ENCODE measurements around the gene BMP7.
A peak's percentile ranks its signal among the peaks of the same experiment; 100 is the strongest.

Gene BMP7

DNA sequence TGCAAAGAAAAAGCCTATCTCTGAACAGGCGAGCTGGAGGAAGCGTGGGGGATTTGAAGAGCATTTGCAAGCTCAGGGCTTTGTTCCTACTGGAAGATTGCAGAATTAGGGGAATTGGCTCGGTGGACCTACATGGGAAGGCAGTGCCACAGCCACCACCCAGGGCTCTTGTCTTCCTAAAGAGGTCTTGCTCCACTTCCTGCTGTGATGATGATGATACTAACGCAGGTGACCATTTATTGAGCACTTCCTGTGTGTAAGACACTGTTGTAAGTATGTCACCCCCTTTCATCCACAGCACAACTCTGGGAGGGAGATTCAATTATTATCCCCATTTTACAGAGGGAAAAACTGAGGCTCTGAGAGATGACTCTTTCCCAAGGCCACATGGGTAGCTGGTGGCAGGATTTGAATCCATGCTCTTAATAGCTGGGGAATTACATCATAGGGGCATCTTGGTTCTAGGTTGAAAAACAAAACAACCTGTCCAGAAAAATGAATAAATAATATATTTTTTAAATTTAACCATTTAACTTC lies 41.2 kb downstream of the BMP7 start:
- DNase-seq: no peak

DNA sequence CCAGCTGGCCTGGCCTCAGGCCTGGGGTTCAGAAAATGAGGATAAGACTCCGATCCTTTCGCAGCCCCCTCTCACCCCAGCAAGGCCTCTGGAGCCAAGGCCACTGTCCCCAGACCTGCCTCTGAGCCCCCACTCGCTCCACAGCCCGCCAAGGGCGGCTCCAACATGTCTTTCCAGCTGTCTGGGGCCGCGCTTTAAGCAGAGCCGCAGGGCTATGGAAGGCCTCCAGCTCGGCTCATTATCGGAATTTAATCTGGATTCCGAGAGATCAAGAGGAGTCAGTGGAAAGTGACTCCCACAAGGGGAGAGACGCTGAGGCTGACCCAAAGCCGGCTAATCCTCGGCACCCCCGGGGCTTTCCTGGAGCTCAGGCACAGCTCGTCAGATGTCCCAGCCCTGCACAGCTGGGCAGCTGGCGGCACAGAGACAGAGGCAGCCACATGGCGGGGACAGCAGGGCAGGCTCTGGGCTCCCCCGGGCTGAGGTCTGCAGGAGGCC lies 41.8 kb downstream of the BMP7 start:
- DNase-seq: peak; percentile 41 to 80

DNA sequence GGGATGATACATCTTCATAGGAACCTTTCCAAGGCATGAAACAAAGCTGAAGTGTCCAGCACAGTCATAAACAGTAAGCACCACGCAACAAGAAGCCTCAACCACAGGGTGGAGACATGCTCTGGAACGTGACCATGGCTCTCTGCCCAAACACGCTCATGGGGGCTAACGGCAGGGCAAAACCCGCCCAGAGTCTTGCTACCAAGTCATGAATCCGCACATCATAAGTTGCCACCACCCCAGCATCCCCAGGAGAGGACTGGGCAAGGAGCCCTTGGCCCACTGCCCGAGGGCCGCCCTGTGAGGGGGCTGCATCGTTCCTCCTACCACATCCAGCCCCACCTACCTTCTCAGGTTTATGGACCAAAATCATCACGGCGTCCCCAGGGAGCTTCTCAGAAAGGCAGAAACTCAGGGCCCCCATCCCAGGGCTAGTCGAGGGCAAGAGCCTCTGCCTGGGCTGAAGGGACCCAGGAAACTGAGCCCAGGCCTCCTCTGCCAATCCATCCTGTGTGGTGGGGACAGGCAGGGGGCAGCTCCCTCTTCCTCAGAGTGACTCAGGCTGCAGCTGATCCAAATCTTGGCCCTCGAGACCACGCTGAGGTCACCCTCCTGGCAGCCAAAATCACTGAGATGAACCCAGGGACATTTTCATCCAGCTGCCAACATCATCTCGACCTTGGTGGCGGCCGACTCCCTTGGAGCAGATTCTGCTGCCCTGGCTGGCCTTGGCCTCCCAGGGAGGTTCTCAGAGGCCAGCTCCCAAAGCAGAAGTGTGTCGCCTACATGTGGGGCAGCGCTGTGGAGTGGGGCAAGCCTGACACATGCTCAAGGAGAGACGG lies 42.6 kb downstream of the BMP7 start:
- no peak for DNase-seq

DNA sequence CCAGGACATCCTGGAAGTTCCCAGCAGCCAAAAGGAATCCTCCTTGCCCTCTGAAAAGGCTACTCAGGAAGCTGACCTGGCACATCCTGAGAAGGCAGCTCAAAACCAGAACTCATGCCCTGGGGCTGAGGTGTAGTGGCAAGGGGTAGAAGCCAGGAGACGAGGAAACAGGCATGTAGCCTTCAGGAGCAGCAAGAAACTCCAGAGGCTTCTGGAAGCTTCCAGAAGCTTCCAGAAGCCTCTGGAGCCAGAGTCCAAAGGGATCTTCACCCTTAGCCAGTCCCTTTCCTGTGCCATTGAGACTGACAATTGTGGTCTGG lies 43.9 kb downstream of the BMP7 start:
- DNase-seq: no peak

DNA sequence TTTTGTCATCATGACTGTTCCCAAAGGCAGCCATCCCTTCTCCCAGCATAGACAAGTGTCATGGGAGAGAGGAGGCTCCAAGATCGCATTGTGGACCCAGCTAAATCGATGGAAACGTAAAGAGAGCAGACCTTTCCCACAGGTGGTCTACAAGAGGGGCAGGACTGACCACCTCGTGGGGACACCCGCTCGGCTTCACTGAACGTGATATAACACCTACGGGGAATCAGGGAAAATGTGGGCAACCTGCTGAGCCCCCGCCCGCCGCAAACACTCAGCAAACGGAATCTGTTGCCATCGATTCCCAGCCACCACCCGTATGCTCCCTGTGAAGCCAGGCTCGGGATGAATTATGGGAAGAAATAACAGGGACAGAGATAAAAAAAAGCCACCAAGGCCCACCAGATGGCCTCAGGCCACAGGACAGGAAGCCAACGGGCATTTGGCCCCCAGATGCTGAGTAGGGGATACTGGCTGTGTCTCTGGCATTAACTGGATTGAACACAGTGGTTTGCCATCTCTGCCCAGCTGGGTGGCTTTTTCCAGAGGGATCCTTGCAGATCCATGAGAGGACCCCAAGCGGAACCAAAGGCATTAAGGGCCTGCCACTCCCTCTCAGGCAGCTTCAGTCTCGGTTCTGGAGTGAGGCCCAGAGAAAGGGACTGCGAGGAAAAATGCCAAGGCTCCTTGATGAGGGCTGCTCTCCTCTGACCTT lies 44.4 kb downstream of the BMP7 start:
- no peak for DNase-seq

DNA sequence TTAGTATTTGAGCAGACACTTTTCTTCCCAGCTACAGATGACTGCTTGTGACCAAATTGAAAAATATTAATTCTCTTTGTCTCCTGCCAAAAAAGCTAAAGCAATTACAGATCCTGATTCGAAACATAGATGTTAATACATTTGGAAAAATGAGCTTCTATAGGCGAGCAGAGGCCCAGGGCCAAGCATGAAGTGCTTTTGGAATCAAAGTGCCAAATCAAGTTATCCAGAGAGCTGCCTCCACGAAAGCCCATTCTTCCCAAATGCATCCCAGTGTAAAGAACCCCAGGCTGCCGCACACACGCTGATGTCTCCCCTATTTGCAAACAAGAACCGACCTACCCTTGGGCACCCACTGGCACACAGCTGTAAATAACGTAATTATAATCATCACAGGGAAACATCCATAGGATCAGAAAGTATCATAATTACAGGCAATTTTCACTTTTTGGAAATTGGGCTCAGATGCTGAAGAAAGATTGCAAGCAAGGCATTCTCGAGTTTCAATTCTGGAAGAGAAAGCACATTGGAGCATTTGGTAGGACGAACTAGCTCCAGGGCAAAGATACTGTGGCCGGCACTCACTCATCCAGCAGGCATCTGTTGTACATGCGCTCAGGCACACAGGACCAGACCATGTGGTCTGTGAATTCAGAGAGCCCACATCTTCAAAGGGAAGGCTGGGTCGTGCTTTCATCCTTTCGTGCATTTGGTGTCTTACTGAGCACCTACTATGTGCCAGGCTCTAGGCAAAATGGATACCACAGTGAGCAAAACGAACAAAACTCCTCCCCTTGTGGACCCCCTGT lies 45.9 kb downstream of the BMP7 start:
- DNase-seq: no peak

DNA sequence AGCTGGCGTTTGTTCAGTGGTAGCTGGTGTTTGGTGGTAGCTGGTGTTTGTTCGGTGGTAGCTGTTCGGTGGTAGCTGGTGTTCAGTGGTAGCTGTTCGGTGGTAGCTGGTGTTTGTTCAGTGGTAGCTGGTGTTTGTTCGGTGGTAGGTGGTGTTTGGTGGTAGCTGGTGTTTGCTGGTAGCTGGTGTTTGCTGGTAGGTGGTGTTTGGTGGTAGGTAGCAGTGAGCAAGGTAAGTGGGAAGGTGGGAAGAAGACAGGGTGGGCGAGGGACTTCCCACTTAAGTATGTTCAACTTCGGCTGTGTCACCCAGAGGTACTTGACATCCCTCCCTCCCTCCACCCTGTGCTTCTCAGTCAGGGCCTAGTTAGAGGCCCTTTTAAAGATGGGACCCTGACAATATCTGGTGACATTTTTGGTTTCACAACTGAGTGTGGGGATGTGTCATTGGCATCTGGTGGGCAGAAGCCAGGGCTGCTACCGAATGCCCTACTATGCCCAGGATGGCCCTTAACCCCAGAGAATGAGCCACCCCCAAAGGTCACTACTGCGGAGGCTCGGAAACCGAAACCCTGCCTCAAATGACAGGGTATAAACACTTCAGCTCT lies 47.3 kb downstream of the BMP7 start:
- no peak for DNase-seq

DNA sequence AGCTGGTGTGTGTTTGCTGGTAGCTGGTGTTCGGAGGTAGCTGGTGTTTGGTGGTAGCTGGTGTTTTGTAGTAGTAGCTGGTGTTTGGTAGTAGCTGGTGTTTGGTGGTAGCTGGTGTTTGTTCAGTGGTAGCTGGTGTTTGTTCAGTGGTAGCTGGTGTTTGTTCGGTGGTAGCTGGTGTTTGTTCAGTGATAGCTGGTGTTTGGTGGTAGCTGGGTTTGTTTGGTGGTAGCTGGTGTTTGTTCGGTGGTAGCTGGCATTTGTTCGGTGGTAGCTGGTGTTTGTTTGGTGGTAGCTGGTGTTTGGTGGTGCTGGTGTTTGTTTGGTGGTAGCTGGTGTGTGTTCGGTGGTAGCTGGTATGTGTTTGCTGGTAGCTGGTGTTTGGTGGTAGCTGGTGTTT lies 48.0 kb downstream of the BMP7 start:
- DNase-seq: no peak

DNA sequence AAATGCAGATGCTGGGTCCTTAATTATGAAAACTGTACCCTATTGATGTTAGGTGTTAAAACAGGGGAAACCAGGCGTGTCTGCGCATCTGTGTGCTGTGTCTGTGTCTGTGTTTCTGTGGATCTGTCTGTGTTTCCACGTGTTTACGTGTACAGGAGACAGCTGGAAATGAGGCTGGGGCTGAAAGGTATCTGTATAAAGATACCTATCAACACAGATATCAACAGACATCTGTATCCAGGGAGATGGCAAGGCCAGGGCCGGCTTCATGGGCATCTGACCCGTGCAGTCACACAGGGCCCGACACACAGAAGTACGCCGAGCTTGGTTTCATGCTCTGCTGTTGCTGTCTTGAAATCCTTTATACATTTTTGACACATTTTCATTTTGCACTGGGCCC lies 48.6 kb downstream of the BMP7 start:
- DNase-seq: no peak

DNA sequence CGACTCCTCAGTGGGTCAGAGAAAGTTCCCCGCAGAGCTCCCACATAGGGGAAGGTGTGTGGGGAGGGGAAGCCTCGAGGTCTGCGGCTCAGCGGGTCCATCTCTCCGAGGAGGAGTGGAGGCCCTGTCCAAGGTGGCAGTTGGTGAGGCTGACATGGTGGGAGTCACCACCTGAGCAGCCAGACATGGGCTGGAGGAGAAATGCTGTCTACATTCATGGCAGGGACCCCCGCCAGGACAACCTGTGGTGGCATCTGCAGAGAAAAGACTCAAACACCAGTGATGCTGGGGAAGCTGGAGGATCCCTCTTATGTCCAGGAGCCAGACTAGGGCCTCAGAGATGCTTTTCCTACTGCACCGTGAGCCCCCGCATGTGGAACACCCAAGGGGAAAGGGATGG lies 49.8 kb downstream of the BMP7 start:
- no peak for DNase-seq

DNA sequence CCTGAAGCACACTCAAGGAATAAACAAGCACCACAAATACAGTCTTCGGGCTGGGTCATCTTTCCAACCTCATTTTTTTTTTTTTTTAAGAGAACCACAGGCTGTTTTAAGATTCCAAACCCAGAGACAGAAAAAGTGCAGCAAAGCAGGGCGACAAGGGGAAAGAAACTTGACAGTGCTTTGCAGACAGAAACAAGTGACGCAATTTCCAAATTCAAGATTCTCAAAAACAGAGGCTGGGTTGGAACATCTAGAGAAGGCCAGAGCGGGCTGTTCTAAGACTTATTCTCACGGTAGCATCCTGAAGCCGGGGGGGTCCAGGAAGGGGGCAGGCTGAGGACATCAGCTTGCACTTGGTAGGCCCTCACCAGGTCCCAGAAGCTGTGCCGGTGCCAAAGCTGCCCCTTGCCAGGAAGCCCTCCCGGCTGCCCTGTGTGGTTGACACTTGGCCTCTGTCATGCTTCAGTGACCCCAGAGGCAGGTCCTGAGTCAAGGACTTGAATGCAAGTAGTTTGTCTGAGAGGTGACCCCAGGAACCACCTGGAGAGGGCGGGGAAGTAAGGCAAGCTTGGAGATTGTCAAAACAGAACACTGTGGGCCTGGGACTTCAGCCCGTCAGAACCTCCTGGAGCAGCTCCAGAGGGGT lies 50.5 kb downstream of the BMP7 start:
- no peak for DNase-seq

DNA sequence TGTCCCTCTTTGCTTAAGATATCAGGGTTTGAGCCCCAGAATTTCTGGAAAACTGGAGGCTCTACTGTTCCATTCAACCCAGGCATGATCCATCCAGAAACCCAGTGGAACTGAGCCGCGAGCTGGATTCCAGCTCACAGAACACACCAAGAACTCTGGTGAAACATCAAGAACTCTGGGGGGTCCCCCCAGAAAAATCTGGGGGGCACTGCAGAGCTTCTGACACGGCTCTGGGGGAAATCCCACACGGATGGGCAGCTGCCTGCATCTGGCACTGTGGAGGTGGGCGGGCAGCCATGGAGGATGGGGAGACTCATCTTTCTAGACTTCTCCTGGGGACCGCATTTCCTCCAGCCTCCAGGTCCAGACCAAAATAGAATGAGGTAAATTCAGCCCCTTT lies 51.0 kb downstream of the BMP7 start:
- DNase-seq: no peak

DNA sequence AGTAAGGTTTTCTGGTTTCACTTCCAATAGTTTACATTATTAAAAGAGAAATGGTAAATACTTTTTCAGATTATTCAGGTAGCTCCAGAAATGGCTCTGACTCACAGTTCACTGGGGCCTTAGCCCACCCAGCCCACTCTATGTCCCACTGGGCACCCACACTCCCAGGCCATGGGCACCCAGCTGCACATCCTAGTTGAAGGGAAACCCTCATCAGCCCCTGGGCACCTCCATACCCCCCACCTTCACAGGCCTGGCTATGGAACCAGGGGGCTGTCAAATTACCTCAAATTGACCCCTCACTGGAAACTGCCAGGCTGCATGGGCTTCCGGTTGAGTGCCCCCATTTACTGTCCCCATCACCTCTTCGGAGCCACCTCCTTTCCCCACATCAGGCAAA lies 51.5 kb downstream of the BMP7 start:
- DNase-seq: no peak

DNA sequence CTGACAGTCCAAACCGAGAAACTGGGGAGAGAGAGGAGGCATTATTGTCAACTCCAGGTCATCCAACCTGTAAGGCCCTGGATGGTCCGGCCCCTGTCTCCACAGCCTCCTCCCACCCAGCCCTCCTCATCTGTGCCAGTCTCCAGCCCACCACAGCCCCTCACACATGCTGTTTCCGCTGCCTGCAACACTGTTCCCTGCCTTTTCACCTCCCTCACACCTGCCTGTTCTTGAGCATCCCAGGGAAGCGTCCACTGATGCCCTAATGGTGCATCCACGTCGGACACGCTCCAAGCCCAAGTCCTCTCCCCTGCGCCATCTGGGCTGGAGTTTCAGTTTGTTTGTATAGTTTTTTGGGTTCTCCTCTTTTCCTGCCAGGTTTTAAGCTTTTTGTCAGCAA lies 52.0 kb downstream of the BMP7 start:
- no peak for DNase-seq

DNA sequence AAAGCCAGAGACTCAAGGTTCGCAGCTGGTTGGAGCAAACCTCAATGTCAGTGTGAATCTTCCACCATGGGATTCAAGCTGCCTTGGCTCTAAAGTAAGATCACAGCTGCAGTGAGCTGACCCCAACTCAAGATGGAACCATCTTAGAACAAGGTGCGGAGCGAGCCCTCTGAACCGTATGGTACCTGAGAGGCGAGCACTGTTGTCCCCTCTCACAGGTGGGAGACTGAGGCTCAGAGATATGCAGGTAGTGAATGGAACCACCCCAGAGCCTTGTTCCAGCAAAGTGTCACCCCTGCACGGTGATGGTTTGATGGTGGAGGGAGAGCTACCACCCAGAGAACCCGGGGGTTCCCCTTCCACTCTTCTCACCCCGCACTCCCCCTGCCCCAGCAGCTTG lies 52.5 kb downstream of the BMP7 start:
- DNase-seq: no peak

DNA sequence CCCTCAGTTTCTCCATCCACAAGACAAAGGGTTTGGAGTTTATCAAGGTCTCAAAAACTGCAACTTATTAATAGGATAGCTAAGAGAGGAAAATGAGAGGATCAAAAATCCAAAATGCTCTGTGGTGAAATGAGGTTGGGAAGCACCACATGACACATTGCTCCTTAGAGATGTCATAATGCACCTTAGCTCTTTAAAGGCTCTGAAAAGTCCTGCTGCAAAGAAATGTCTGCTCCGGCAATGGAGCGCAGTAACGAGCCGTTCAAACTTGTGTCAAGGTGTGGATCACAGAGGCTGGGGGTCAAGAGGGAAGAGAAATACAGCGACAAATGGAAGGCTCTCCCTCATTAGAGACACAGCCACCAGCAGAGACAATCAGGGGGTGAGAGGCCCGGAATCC lies 53.1 kb downstream of the BMP7 start:
- DNase-seq: no peak

DNA sequence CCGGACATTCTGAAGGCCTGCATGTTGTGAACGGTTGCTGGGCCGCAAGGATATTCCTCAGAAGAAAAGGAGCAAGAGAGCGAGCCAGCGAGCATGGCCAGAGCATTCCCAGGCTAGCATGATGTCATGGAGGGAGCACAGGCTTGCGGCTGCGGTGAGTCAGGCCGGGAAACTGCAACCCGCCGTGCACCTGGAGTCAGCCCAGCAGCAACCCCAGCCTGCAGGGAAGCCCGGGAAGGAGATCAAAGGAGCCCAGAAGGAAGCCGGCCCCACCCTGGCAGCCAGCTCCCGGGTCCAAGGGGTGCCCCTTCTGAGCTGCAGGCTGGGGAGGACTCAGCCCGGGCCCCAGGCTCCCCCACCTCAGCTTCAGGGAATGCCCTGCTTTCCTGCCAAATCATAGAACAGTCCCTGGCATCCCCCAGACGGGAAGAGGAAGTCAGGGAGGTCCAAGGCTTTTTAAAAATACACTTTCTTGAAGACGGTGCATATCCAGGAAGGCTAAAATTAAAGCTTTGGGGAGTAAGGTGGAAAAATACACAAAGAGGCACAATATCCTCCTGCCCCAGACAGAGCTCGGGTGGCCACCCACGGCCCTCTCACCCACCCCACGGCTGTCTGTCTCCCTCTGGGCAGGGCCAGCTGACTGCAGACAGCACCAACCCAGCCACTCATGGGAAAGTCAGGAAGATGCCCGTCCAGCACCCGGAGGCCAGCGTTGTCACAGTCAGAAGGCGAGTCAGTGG lies 53.7 kb downstream of the BMP7 start:
- no peak for DNase-seq

DNA sequence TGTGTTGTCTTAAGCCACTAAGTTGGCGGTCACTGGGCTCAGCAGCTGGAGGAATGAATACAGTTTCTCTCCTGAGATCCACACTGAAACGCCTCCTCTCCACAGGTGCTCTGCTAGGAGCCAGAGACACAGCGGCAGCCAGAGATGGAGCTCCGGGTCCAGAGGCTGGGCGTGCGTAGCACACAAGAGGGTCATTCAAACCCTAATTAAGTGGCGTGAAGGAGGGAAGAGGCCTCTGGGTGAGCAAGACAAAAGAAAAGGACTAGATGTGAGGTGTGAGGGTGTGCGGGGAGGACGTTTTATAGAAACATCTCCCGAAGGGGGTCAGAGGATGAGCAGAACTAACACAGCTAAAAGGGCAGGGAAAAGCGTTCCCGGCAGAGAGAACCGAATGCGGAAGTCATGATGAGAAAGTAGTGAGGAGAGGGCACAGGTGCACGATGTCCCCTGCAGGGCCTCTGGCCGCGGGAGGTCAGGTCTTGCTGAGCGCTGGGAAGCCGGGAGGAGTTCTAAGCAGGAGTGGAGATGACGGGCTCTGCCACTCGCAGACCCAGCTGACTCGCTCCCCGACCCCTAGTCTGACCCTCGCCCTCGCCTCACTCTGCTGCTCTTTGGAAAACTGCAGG lies 54.4 kb downstream of the BMP7 start:
- DNase-seq: no peak

DNA sequence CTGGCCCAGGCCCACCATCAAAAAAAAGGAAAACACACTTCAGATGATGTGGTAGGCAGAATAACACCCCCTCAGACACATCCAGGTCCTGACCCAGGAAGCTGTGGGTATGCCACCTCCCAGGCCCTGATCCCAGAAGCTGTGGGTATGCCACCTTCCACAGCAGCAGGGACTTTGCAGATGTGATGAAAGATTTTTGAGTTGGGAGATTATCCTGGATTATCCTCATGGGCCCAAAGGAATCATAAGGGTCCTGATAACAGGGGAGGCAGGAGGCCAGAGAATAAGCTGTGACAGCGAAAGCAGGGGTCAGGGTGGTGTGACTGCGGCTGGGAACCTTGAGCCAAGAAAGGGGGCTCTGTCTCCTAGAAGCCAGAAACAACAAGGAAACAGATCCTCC lies 55.0 kb downstream of the BMP7 start:
- no peak for DNase-seq

DNA sequence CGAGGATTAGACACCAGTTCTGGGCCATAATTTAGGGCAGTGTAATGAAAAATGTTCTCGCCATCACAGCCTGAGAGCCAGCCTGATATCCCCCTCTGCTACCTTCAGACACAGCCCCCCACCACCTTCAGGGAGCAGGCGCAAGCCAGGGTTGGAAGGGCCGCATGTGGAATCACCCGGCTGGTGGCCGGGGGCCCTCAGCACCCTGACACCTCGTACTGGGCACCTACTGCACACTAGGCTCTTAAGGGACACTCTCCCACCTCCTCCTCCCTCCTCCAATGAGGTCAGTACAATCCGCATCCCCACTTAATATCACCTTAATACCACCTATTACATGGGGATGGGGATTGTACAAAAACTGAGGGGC lies 55.5 kb downstream of the BMP7 start:
- DNase-seq: no peak

Measured in NCI-H524 (cell line).